Psoas muscle (tissue), 8 donors: ENCODE data around the gene SH3D19. TPM values are rescaled to one million over a fixed set of nuclear protein-coding genes. Genes with fewer than 3 reads are reported as not detected.

Experiments used
- ATAC-seq, 4 donors: fragments of 200-7000 bp; cut with Tn5 transposase; one replicate each; pipeline ENCODE4 v1.9.1; 2020; ENCODE audit warnings: moderate library complexity in 3 of 4, mild to moderate bottlenecking in 2 of 4
- DNase-seq, 2 donors: peaks; one replicate each; pipeline ENCODE4 v3.0.0-alpha.2; 2020
- H3K27ac ChIP-seq: fragments of 200-600 bp; one replicate; pipeline ENCODE4 v1.8.0; 2022
- H3K27me3 ChIP-seq, 3 donors: fragments of 200-600 bp in 1 of 3; one replicate each; pipeline versions ENCODE4 v1.6.1 to v1.8.0; 2013 to 2022; ENCODE audit warnings: low read length in 2 of 3, mild to moderate bottlenecking in 2 of 3, moderate library complexity in 1 of 3; ENCODE audit not compliant: insufficient read depth in 3 of 3
- H3K36me3 ChIP-seq, 2 donors: fragments of 200-600 bp in 1 of 2; one replicate each; pipeline versions ENCODE4 v1.6.1 to v1.8.0; 2013 to 2022; ENCODE audit warnings: low read depth in 1 of 2, mild to moderate bottlenecking in 1 of 2, moderate library complexity in 1 of 2; ENCODE audit not compliant: insufficient read depth in 1 of 2
- H3K4me1 ChIP-seq: fragments of 200-600 bp; one replicate; pipeline ENCODE4 v1.8.0; 2022
- H3K4me3 ChIP-seq: fragments of 200-600 bp; one replicate; pipeline ENCODE4 v1.8.0; 2022; ENCODE audit warnings: mild to moderate bottlenecking
- H3K9me3 ChIP-seq: fragments of 200-600 bp; one replicate; pipeline ENCODE4 v1.8.0; 2022
- WGBS, 3 donors: extraction: QIAGEN DNeasy Blood & Tissue Kit; methylation state at CpG; one replicate each; pipeline versions ENCODE4 v1.1.6 to v1.1.7; 2013; 5-methylcytosine and 5-hydroxymethylcytosine counted together
- intact Hi-C, 2 donors: fragments of 100-400 bp; cut with DNase I; formaldehyde crosslinking; loops; one replicate each; pipeline versions ENCODE4 v1.11.0 to v1.14.2; 2022
- polyA plus RNA-seq, 3 donors: library from polyadenylated mRNA; stranded (reverse); fragments of 200-250 nt; gene quantifications; one replicate each; pipeline ENCODE4 v1.2.3, GENCODE V29; 2013
- total RNA-seq, 4 donors: library from RNA; stranded (reverse); fragmentation: NEBNext Ultra II Directional in 2 of 4; extraction: Animal tissue kit (Norgen Biotek cat#: 25700) in 2 of 4; gene quantifications; one replicate each; pipeline versions ENCODE4 v1.2.1 to v1.2.4, GENCODE V29; 2021 to 2023
- TF ChIP-seq, protein P1 (sequence below): fragments of 200-600 bp; IDR thresholded peaks from one replicate; pipeline ENCODE4 v1.8.0; 2022; ENCODE audit warnings: antibody characterized with exemption
- donor health status: healthy with polysubstance abuse.
- donor health status: DM: no; HTN: no; CAD: no; lungs with moderate emphysema.
- donor health status: Bipolar disorder and iron deficiency.
- donor health status: healthy.
- donor health status: DM: yes; HTN: yes; CAD: no.
- donor health status: DM: no; HTN: no; CAD: no.
- donor health status: DM: no; HTN: no; CAD: no.
- donor health status: DM: yes; HTN: yes; CAD: no.

Gene SH3D19
- total and polyA plus RNA-seq, 7 donors = 7.0 to 59.0 (median 26.9) TPM

DNA sequence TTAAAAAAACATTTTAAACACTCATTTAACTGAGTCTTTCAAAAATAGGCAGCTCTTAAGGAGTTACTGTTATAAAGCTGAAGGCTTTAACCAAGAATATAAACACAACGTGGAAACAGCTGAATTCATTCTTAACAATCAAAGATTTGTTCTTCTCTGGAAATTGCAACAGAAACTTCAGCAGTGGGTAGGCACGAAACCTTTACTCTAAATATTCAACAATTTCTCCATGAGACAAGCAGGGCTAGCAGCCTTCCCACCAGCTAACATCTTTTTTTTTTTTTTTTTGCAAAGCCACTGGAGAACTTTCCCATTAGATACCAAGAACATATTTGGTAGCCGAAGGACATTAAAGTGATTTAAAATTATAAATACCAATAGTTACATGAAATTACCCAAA lies 126.7 kb downstream of the SH3D19 start:
- ATAC-seq (no peak), DNase-seq (no peak)
- peaks cover 21% of the 10 kb centered on the region for H3K4me1 ChIP-seq
- no peaks in the 10 kb centered on the region for H3K27me3 ChIP-seq
- no peak overlapping the region for H3K4me3 ChIP-seq
- TF ChIP-seq, protein P1, sequence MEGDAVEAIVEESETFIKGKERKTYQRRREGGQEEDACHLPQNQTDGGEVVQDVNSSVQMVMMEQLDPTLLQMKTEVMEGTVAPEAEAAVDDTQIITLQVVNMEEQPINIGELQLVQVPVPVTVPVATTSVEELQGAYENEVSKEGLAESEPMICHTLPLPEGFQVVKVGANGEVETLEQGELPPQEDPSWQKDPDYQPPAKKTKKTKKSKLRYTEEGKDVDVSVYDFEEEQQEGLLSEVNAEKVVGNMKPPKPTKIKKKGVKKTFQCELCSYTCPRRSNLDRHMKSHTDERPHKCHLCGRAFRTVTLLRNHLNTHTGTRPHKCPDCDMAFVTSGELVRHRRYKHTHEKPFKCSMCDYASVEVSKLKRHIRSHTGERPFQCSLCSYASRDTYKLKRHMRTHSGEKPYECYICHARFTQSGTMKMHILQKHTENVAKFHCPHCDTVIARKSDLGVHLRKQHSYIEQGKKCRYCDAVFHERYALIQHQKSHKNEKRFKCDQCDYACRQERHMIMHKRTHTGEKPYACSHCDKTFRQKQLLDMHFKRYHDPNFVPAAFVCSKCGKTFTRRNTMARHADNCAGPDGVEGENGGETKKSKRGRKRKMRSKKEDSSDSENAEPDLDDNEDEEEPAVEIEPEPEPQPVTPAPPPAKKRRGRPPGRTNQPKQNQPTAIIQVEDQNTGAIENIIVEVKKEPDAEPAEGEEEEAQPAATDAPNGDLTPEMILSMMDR = no peak
- H3K27ac ChIP-seq = peak overlapping the region; percentile 12
- WGBS, 3 donors = 64 to 68% (median 67%) methylated on average over 3 of the region's 3 CpGs
- intact Hi-C loops = no loop called here
- H3K9me3 ChIP-seq = no peaks in the 10 kb centered on the region
- H3K36me3 ChIP-seq = no peaks in the 10 kb centered on the region

DNA sequence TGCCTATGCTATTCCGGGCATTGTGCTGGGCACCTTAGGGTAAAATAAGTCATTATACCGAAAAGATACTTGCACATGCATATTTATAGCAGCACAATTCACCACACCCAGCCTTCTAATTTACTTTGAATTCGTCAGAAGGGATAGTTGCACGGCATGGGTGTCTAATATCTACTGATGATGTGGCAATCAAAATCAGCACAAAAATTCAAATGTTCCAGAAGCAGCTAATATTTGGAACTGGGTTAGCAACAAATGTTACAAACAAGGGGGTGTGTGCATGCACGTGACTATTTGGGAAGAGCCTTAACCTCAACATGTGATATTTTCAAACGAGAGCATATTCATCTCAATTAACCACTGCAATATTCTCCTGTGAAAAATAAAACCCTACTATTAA lies 128.2 kb downstream of the SH3D19 start:
- peak in 1 of 2 donors; percentile 18 for DNase-seq
- no peaks in the 10 kb centered on the region for H3K27me3 ChIP-seq
- H3K36me3 ChIP-seq = no peaks in the 10 kb centered on the region
- peak; percentile 36 to 80 (median 54) for ATAC-seq
- no peak overlapping the region for H3K27ac ChIP-seq
- no peak overlapping the region for H3K4me3 ChIP-seq
- TF ChIP-seq, protein P1 = no peak
- 23 to 40% (median 23%) methylated on average over 6 of the region's 6 CpGs for WGBS, 3 donors
- H3K9me3 ChIP-seq = no peaks in the 10 kb centered on the region
- H3K4me1 ChIP-seq = peaks cover 14% of the 10 kb centered on the region
- intact Hi-C loops = no loop called here

DNA sequence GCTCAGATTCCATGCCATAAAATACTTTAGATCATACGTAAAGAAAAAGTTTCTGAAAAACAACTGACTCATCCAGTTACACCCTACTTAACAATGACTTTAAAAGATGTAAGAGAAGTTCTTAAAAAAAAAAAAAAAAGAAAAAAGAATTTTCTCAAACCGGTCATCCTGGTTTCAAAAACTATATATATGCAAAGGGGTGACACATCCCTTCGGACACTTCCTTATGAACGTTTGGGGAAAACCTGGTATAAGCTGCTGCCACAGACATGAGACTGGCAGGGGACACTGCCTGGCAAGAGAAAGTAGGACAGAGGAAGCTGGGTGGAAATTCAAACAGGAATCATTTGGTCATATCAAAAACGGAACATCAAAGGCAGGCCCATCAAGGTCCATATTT lies 129.6 kb downstream of the SH3D19 start:
- WGBS, 3 donors = 28 to 38% (median 29%) methylated on average over 5 of the region's 5 CpGs
- H3K4me3 ChIP-seq = no peak overlapping the region
- DNase-seq (no peak), ATAC-seq (peak in 1 of 4 donors; percentile 21)
- no peaks in the 10 kb centered on the region for H3K9me3 ChIP-seq
- TF ChIP-seq, protein P1 = no peak
- H3K4me1 ChIP-seq = peaks cover 14% of the 10 kb centered on the region
- intact Hi-C loops = no loop called here
- H3K27me3 ChIP-seq = no peaks in the 10 kb centered on the region
- H3K27ac ChIP-seq = no peak overlapping the region
- H3K36me3 ChIP-seq = no peaks in the 10 kb centered on the region

DNA sequence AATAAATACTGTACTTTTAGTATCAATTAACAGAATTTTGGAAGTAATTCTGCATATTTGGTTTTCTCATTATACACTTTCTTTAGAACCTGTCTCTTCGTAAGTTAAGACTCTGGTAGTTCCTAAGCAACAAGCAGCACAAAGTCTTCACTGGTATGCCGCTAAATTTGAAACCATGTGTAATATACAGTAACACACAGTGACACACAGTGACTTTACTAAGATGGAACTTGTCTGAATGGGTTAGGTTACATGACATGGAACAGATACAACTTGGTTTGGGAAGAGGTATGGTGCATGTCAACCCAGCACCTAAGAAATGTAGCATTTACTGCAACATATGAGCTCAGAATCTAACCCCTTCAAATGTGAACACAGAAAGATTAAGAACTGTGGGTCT lies 132.0 kb downstream of the SH3D19 start:
- peaks cover 14% of the 10 kb centered on the region for H3K4me1 ChIP-seq
- ATAC-seq (peak; percentile 58 to 87 (median 74)), DNase-seq (no peak)
- WGBS, 3 donors = 52 to 82% (median 59%) methylated on average over 2 of the region's 2 CpGs
- H3K36me3 ChIP-seq = no peaks in the 10 kb centered on the region
- TF ChIP-seq, protein P1 = no peak
- H3K9me3 ChIP-seq = no peaks in the 10 kb centered on the region
- H3K27me3 ChIP-seq = no peaks in the 10 kb centered on the region
- intact Hi-C loops = no loop called here
- no peak overlapping the region for H3K4me3 ChIP-seq
- no peak overlapping the region for H3K27ac ChIP-seq

DNA sequence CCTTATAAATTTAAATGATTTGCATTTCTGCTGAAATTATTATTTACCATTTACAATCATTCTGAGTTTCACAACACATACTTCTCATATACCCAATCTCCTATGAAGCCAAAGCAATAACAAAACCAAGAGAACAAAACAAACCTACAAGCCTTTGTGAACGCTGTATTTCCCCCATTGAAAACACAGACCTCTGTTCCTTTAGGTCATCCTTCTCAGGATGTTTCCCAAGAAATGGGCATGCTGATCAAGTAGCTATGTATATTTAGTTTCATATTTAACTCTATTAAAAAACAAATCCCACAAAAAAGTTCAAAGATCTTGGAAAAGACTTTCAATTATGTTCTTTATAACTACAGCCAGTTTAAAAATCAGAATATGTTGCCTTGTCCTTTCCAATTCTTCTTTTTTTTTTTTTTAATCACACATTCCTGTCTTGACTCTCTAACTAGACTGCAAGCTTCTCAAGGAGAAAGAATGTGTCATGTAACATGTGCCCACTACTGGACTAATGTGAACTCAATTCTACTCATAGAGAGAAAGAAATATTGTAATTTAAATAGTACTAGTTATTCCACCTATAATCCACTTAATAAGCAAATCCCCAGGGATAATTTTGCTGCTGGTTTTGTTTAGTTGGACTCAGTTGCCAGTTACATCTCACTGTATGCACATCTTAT lies 132.7 kb downstream of the SH3D19 start:
- H3K4me1 ChIP-seq = peaks cover 11% of the 10 kb centered on the region
- no peak overlapping the region for H3K27ac ChIP-seq
- TF ChIP-seq, protein P1 = no peak
- intact Hi-C loops = no loop called here
- H3K4me3 ChIP-seq = no peak overlapping the region
- H3K36me3 ChIP-seq = no peaks in the 10 kb centered on the region
- no peaks in the 10 kb centered on the region for H3K9me3 ChIP-seq
- no peaks in the 10 kb centered on the region for H3K27me3 ChIP-seq
- ATAC-seq (no peak), DNase-seq (no peak)
- WGBS, 3 donors = 96 to 97% (median 97%) methylated on average over 1 of the region's 1 CpG
